Stomach (tissue), 9 donors: Measurements from ENCODE around the gene CYB561. TPM values are rescaled to one million over a fixed set of nuclear protein-coding genes. Genes with fewer than 3 reads are reported as not detected.

ENCODE experiments used
- DNase-seq, 2 donors: peaks; one replicate each; pipeline versions ENCODE4 v3.0.0 to v3.0.0-alpha.2; 2013 to 2019
- H3K27ac ChIP-seq, 5 donors: fragments of 200-600 bp in 4 of 5; sonication (generic) in 4 of 5; one replicate each; pipeline ENCODE4 v1.5.1; 2013 to 2019; ENCODE audit warnings: mild to moderate bottlenecking in 1 of 5, moderate library complexity in 1 of 5
- H3K27me3 ChIP-seq, 3 donors: fragments of 200-600 bp; sonication (generic); one replicate each; pipeline ENCODE4 v1.5.1; 2017 to 2019; ENCODE audit warnings: mixed run types in 1 of 3
- H3K36me3 ChIP-seq, 4 donors: fragments of 200-600 bp; sonication (generic); 1 replicate in 3 of 4; 2 replicates in 1 of 4; pipeline ENCODE4 v1.5.1; 2016 to 2019
- H3K4me1 ChIP-seq, 4 donors: fragments of 200-600 bp; sonication (generic); one replicate each; pipeline ENCODE4 v1.5.1; 2016 to 2019
- H3K4me3 ChIP-seq, 4 donors: fragments of 200-600 bp; sonication (generic) in 3 of 4; one replicate each; pipeline ENCODE4 v1.5.1; 2016 to 2019; ENCODE audit warnings: mild to moderate bottlenecking in 1 of 4
- H3K9me3 ChIP-seq, 4 donors: fragments of 200-600 bp; sonication (generic); one replicate each; pipeline ENCODE4 v1.5.1; 2016 to 2019
- CTCF ChIP-seq, 7 experiments: fragments of 450-650 bp in 4 of 7; fragments of 200-600 bp in 3 of 7; sonication (generic) in 3 of 7; IDR thresholded peaks; one replicate each; pipeline ENCODE4 v1.5.1; 2016 to 2019; ENCODE audit warnings: antibody characterized with exemption in 7 of 7, control low read depth in 2 of 7, mild to moderate bottlenecking in 1 of 7
- EP300 ChIP-seq: sonication (generic); formaldehyde crosslinking; IDR thresholded peaks from one replicate; pipeline ENCODE4 v1.6.1; 2017; ENCODE audit warnings: antibody characterized with exemption
- POLR2A ChIP-seq, 4 donors: fragments of 450-650 bp; IDR thresholded peaks; one replicate each; pipeline ENCODE4 v1.6.1; 2016; ENCODE audit warnings: antibody characterized with exemption in 4 of 4, control low read depth in 2 of 4, mild to moderate bottlenecking in 1 of 4, moderate library complexity in 1 of 4
- POLR2AphosphoS5 ChIP-seq, 3 donors: sonication (generic); formaldehyde crosslinking; IDR thresholded peaks; one replicate each; pipeline ENCODE4 v1.6.1; 2016; ENCODE audit warnings: antibody characterized with exemption in 3 of 3
- WGBS, 5 donors: extraction: QIAGEN DNeasy Blood & Tissue Kit in 3 of 5; methylation state at CpG; one replicate each; pipeline versions ENCODE4 v1.1.5 to v1.1.7; 2013 to 2018; 5-methylcytosine and 5-hydroxymethylcytosine counted together
- intact Hi-C: fragments of 100-400 bp; cut with DNase I; formaldehyde crosslinking; loops from one replicate; pipeline ENCODE4 v1.15.1; 2023; ENCODE audit warnings: low total_unique reads
- polyA plus RNA-seq, 3 donors: library from polyadenylated mRNA; stranded (reverse); fragments of 200-250 nt; gene quantifications; one replicate each; pipeline ENCODE4 v1.2.3, GENCODE V29; 2013
- total RNA-seq, 5 donors: library from RNA; depleted of rRNA; stranded (reverse); fragments of >200 nt; gene quantifications; one replicate each; pipeline versions ENCODE4 v1.1.0 to v1.2.3, GENCODE V29; 2014 to 2016
- donor health status: healthy with polysubstance abuse.
- donor health status: Bipolar disorder and iron deficiency.
- donor health status: healthy.

Gene CYB561
- total and polyA plus RNA-seq, 8 donors, result 10.8 to 394 (median 37.8) TPM

GRCh38 chr17:63490858-63491400 lies 44.8 kb upstream of the CYB561 start:
- 84 to 93% (median 91%) methylated on average over 19 to 22 of the region's 22 CpGs for WGBS, 5 donors
- TF ChIP-seq EP300, result no peak
- TF ChIP-seq POLR2AphosphoS5 (IDR thresholded peaks at IDR 0.05), result no peak
- intact Hi-C loops, result no loop called here
- no peak overlapping the region for H3K4me3 ChIP-seq
- no peaks in the 10 kb centered on the region for H3K9me3 ChIP-seq
- H3K4me1 ChIP-seq, result no peaks in the 10 kb centered on the region
- H3K36me3 ChIP-seq, result no peaks in the 10 kb centered on the region
- no peaks in the 10 kb centered on the region for H3K27me3 ChIP-seq
- H3K27ac ChIP-seq, result no peak overlapping the region
- no peak for DNase-seq

DNA sequence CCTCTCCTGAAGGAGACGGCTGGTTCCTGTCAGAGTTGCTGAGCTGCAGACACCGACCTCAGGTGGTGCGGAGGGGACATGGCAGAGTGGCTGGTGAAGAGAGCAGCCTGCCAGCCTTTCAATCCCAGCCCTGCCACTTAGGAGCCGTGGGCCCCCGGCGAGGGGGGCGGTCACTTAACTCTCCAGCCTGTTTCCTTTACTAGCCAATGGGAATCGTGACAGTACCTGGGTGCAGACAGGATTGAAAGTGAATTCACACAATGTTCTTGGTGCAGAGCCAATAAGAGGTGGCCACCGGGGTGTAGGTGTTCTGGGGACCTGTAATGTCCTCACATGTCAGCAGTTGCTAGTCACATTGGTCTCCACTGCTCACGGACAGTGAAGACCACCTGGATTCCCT lies 44.2 kb upstream of the CYB561 start:
- H3K9me3 ChIP-seq, result no peaks in the 10 kb centered on the region
- intact Hi-C loops, result no loop called here
- H3K27me3 ChIP-seq, result no peaks in the 10 kb centered on the region
- no peak overlapping the region for H3K4me3 ChIP-seq
- TF ChIP-seq POLR2AphosphoS5 (IDR thresholded peaks at IDR 0.05), result no peak
- TF ChIP-seq EP300, result no peak
- no peak for TF ChIP-seq CTCF (IDR thresholded peaks at IDR 0.05)
- no peak for TF ChIP-seq POLR2A (IDR thresholded peaks at IDR 0.05)
- H3K4me1 ChIP-seq, result no peaks in the 10 kb centered on the region
- H3K27ac ChIP-seq, result no peak overlapping the region
- no peaks in the 10 kb centered on the region for H3K36me3 ChIP-seq
- 54 to 65% (median 56%) methylated on average over 5 to 10 of the region's 10 CpGs for WGBS, 5 donors
- no peak for DNase-seq

DNA sequence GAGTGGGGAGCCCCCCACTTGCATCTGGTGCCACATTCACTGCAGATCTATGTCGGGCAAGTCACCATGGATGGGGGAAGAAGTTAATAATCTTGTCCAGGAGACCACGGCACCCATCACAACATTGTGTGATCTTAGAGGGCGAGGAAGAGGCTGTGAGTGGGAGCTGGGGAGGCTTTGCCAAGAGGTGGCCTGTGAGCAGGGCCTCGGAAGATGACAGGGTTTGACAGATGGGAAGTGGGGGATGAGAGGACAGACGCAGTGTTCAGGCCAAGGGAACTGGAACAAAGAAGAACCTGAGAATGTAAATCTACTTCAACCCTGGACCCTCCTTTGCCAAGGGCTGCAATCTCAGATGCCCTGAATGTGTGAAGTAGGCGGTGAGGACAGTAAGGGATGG lies 43.2 kb upstream of the CYB561 start:
- intact Hi-C loops, result no loop called here
- no peaks in the 10 kb centered on the region for H3K9me3 ChIP-seq
- no peak for DNase-seq
- 78 to 89% (median 88%) methylated on average over 6 of the region's 6 CpGs for WGBS, 5 donors
- no peaks in the 10 kb centered on the region for H3K27me3 ChIP-seq
- TF ChIP-seq CTCF (IDR thresholded peaks at IDR 0.05) (no peak), POLR2A (IDR thresholded peaks at IDR 0.05) (no peak), POLR2AphosphoS5 (IDR thresholded peaks at IDR 0.05) (no peak), EP300 (no peak)
- no peaks in the 10 kb centered on the region for H3K4me1 ChIP-seq
- no peaks in the 10 kb centered on the region for H3K36me3 ChIP-seq
- no peak overlapping the region for H3K4me3 ChIP-seq
- no peak overlapping the region for H3K27ac ChIP-seq

GRCh38 chr17:63488851-63489250 lies 42.7 kb upstream of the CYB561 start:
- no peak for DNase-seq
- intact Hi-C loops, result no loop called here
- Histone ChIP-seq H3K4me3 (no peak overlapping the region), H3K9me3 (no peaks in the 10 kb centered on the region), H3K4me1 (no peaks in the 10 kb centered on the region), H3K27ac (no peak overlapping the region), H3K27me3 (no peaks in the 10 kb centered on the region), H3K36me3 (no peaks in the 10 kb centered on the region)
- TF ChIP-seq POLR2A (IDR thresholded peaks at IDR 0.05) (no peak), POLR2AphosphoS5 (IDR thresholded peaks at IDR 0.05) (no peak), EP300 (no peak), CTCF (IDR thresholded peaks at IDR 0.05) (no peak)
- 81 to 95% (median 91%) methylated on average over 5 to 10 of the region's 10 CpGs for WGBS, 5 donors

DNA sequence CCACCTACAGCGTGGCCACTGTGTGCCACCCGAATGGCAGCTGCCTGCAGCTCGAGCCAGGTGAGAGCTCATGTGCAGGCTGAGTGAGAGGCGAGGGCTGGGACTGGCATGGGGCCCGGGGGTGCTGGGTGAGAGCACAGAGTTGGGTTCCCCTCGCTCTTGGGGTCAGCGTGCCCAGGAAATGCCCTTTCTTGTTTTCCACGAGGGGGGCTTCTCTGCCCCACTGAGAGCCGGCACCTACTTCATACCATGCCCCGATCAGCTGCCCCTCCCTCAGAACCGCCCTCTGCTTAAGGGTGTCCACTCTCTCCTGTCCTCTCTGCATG lies 40.9 kb upstream of the CYB561 start:
- H3K4me1 ChIP-seq, result no peaks in the 10 kb centered on the region
- TF ChIP-seq EP300, result no peak
- no peak for TF ChIP-seq CTCF (IDR thresholded peaks at IDR 0.05)
- no peak for TF ChIP-seq POLR2A (IDR thresholded peaks at IDR 0.05)
- no peak for TF ChIP-seq POLR2AphosphoS5 (IDR thresholded peaks at IDR 0.05)
- WGBS, 5 donors, result 84 to 89% (median 87%) methylated on average over 8 to 11 of the region's 11 CpGs
- H3K27ac ChIP-seq, result no peak overlapping the region
- intact Hi-C loops, result no loop called here
- no peaks in the 10 kb centered on the region for H3K27me3 ChIP-seq
- no peaks in the 10 kb centered on the region for H3K9me3 ChIP-seq
- no peaks in the 10 kb centered on the region for H3K36me3 ChIP-seq
- H3K4me3 ChIP-seq, result no peak overlapping the region
- no peak for DNase-seq
